SH-SY5Y (cell line): ENCODE results near the gene TAF1A.

ENCODE experiments used
- GATA2 ChIP-seq: IDR thresholded peaks from 2 replicates; pipeline ENCODE4 v1.6.1; 2011; ENCODE audit warnings: mild to moderate bottlenecking, low read depth, low read length
- GATA3 ChIP-seq: IDR thresholded peaks from 2 replicates; pipeline ENCODE4 v1.6.1; 2011; ENCODE audit warnings: low read depth, mild to moderate bottlenecking, low read length, moderate library complexity

GRCh38 chr1:222523852-222524251, 65.9 kb downstream of the TAF1A start:
- TF ChIP-seq GATA3, result no peak
- TF ChIP-seq GATA2, result no peak
